Measurements from ENCODE around the gene RCBTB2.

The RCBTB2 gene

DNA sequence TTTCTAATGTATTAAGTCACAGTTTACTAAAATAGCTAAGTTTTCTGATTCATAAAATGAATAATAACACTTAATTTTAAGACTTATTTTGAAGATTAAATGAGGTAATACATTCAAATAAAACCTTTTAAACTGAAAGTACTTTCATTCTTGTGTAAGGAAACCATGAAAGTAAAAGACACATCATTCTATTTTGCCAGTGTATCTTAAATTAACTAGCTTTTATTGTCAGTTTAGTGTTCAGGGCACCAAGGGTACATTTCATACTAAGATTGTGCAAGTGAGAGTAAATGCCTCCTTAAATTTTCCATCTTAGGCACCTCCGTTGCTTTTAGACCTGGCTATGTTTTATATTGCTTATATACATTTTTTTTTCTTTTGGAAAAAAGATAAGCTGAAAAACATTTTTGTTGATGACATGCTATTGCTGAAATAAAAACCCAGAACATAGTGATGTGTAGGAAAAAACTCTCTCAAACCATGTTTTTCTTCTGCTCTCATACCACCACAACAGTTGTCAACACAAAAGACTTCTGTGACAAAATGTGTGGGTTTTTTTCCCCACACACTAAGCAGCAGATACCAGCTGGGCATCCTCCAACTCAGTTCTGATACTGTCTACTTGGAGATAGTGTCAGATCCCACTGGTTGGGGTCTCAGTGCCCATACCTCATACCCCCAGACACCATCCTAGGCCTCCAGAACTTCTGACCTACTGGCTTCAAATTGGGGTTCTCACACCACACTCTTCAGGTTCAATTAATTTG, 89.3 kb downstream of the RCBTB2 start:
- no peak for DNase-seq
